K562 (cell line): ENCODE measurements around the gene ACSS2. TPM values are rescaled to one million over a fixed set of nuclear protein-coding genes. Genes with fewer than 3 reads are reported as not detected.

Source experiments
- BRF2 ChIP-seq: IDR thresholded peaks from 3 replicates; pipeline ENCODE4 v1.6.1; 2011; ENCODE audit warnings: borderline replicate concordance, mild to moderate bottlenecking; ENCODE audit not compliant: insufficient read length, insufficient read depth
- CBX2 ChIP-seq: fragments of 200-600 bp; sonication (generic); IDR thresholded peaks from one replicate; pipeline ENCODE4 v1.6.1; 2012; ENCODE audit warnings: mild to moderate bottlenecking, low read length, inconsistent platforms; ENCODE audit not compliant: insufficient read depth, poor library complexity, severe bottlenecking
- CHCHD3 ChIP-seq: fragments of 250-450 bp; sonication (Bioruptor Pico); IDR thresholded peaks from 2 replicates; pipeline ENCODE4 v2.1.2; 2022; ENCODE audit warnings: mild to moderate bottlenecking
- MCM3 ChIP-seq: fragments of 450-650 bp; IDR thresholded peaks from 2 replicates; pipeline ENCODE4 v1.6.1; 2016
- MTA3 ChIP-seq: fragments of 450-650 bp; formaldehyde crosslinking; IDR thresholded peaks from 2 replicates; pipeline ENCODE4 v1.6.1; 2017; ENCODE audit warnings: mild to moderate bottlenecking, borderline replicate concordance
- OTX1 ChIP-seq: fragments of 450-650 bp; formaldehyde crosslinking; IDR thresholded peaks from 2 replicates; pipeline ENCODE4 v1.4.0; 2022; ENCODE audit warnings: mild to moderate bottlenecking
- PRPF4 ChIP-seq: fragments of 200-400 bp; formaldehyde crosslinking; IDR thresholded peaks from one replicate; pipeline ENCODE4 v1.6.1; 2017; ENCODE audit warnings: low read length, low read depth, mild to moderate bottlenecking; ENCODE audit not compliant: insufficient read depth, poor library complexity, severe bottlenecking
- RAD21 ChIP-seq, 2 experiments: fragments of 250-450 bp in 1 of 2; fragments of 450-650 bp in 1 of 2; sonication (Bioruptor Pico) in 1 of 2; formaldehyde crosslinking in 1 of 2; IDR thresholded peaks in 1 of 2; conservative IDR thresholded peaks in 1 of 2; 2 replicates each; pipeline versions ENCODE4 v1.4.0 to v1.8.0; 2020 to 2022; ENCODE audit warnings: mild to moderate bottlenecking in 2 of 2, moderate library complexity in 1 of 2
- RNF219 ChIP-seq: fragments of 250-450 bp; sonication (Bioruptor Pico); IDR thresholded peaks from 2 replicates; pipeline ENCODE4 v1.5.0; 2022; ENCODE audit warnings: mild to moderate bottlenecking
- SRSF1 ChIP-seq: fragments of 200-400 bp; formaldehyde crosslinking; IDR thresholded peaks from 2 replicates; pipeline ENCODE4 v1.6.1; 2017; ENCODE audit warnings: mild to moderate bottlenecking, low read depth, low read length, moderate library complexity
- TGIF2 ChIP-seq: sonication (generic); formaldehyde crosslinking; IDR thresholded peaks from 2 replicates; pipeline ENCODE4 v1.8.1; 2022; ENCODE audit warnings: mild to moderate bottlenecking, missing genetic modification reagents, moderate library complexity
- TRIM28 ChIP-seq: fragments of 450-650 bp; IDR thresholded peaks from 2 replicates; pipeline ENCODE4 v1.6.1; 2017
- ZBTB9 ChIP-seq: fragments of 450-650 bp; formaldehyde crosslinking; IDR thresholded peaks from 2 replicates; pipeline ENCODE4 v1.4.0; 2020; ENCODE audit warnings: mild to moderate bottlenecking, moderate library complexity
- ZNF609 ChIP-seq: sonication (generic); formaldehyde crosslinking; IDR thresholded peaks from 2 replicates; pipeline ENCODE4 v1.8.1; 2023; ENCODE audit warnings: missing genetic modification reagents, mild to moderate bottlenecking, borderline replicate concordance
- ZNF655 ChIP-seq: fragments of 250-450 bp; sonication (Bioruptor Pico); IDR thresholded peaks from 2 replicates; pipeline ENCODE4 v1.5.0; 2021
- ZNF717 ChIP-seq: fragments of 250-450 bp; sonication (Bioruptor Pico); IDR thresholded peaks from 2 replicates; pipeline ENCODE4 v1.5.0; 2021
- ZSCAN29 ChIP-seq: fragments of 450-650 bp; IDR thresholded peaks from 2 replicates; pipeline ENCODE4 v1.6.1; 2017
- polyA plus RNA-seq, 8 experiments: library from polyadenylated mRNA; depleted of rRNA in 4 of 8; stranded (reverse) in 5 of 8; unstranded in 3 of 8; fragments of >200 nt; fragmentation: Nextera tagmentation in 2 of 8; fragmentation: Illumina TruSeq in 1 of 8; extraction: Ambion mirVana in 2 of 8; extraction: Trizol in 1 of 8; gene quantifications; 2 replicates each; pipeline versions ENCODE4 v1.2.1 to v1.2.3, GENCODE V29; 2011 to 2014; ENCODE audit warnings: inconsistent platforms in 1 of 8, missing spikeins in 1 of 8
- total RNA-seq, 7 experiments: library from RNA; depleted of rRNA in 6 of 7; stranded (reverse); fragments of >200 nt in 6 of 7; fragmentation: Illumina TruSeq in 2 of 7; extraction: Trizol in 2 of 7; gene quantifications; 2 replicates each; pipeline versions ENCODE4 v1.2.1 to v1.2.3, GENCODE V29; 2011 to 2021; ENCODE audit warnings: low replicate concordance in 1 of 7

Gene ACSS2
- total and polyA plus RNA-seq, 9 of the 15 experiments (the other 6 are each of a cell fraction or from before 2014, with no cell fraction given): 21.9 to 246 (median 66.2) TPM

- TF ChIP-seq RNF219 (CRISPR knock-in tag) (no peak), ZSCAN29 (no peak), ZNF609 (CRISPR knock-in tag) (no peak), MTA3 (peak; percentile 59; the same call in 1 of the 2 replicates), BRF2 (no peak), ZBTB9 (CRISPR knock-in tag) (0 out of 2 replicates have a peak, but pooled peaks have one; percentile 45), TRIM28 (no peak), CHCHD3 (CRISPR knock-in tag) (no peak), SRSF1 (no peak), RAD21 (CRISPR knock-in tag; conservative IDR thresholded peaks at IDR 0.05 in 1 of 2, IDR thresholded peaks at IDR 0.05 in 1 of 2) (peak; percentile 24 to 42), MCM3 (no peak), ZNF655 (no peak), CBX2 (no peak), ZNF717 (CRISPR knock-in tag) (no peak), PRPF4 (no peak), TGIF2 (no peak; the same call in 1 of the 2 replicates), OTX1 (no peak)
Observed at GRCh38 chr20:34872622-34873224, 3.7 kb upstream of the ACSS2 start, which contains the start of gene GGT7 (continued).
